GM21381 (cell line): Measurements from ENCODE around the gene CHRFAM7A.
"Not testable (repeated sequence)": the region's sequence is repeated elsewhere in the genome, so short reads cannot be mapped to it uniquely, and the experiment has no call there.

Experiments used
- ATAC-seq: cut with Tn5 transposase; IDR thresholded peaks from one replicate; pipeline ENCODE4 v1.9.1; 2021; ENCODE audit warnings: mild to moderate bottlenecking, moderate library complexity; ENCODE audit not compliant: unreplicated experiment

The CHRFAM7A gene

DNA sequence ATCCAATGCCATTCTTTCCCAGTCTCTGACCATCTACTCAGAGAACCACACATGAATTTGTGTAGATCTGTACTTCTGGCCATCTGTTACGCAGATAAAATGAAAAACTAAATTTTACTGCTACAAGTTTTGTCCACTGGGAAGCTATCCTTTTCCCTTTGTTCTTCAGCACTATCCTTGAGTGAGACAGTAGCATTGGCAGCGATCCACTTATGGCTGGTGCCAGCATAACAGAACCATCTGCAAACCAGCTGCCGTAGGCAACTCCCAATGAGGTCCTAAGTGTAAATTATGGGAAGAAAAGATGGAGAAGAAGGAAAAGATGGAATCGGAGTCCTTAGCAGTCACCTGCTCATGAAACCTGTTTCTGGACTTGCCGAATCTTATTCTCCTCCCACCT, 72.3 kb downstream of the CHRFAM7A start:
- not testable (repeated sequence) for ATAC-seq

DNA sequence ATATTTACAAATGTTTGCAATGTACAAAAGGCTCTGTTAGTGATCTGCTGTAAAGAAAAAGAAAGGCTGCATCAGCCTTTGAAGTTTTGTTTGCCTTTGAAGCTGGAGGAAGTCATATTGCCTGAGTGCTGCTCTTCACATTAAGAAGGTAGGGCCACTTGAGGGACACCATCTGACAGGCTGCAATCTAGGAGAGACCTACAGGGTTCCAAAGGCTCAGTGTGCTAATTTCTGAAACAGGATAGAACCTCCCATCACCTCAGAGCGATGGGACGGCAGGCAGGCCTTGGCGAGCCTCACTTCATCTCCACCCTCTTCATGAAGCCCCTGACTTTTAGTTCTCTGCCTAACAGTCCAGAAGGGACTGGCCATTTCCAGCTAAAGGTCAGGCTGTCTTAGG, 77.6 kb downstream of the CHRFAM7A start:
- not testable (repeated sequence) for ATAC-seq

DNA sequence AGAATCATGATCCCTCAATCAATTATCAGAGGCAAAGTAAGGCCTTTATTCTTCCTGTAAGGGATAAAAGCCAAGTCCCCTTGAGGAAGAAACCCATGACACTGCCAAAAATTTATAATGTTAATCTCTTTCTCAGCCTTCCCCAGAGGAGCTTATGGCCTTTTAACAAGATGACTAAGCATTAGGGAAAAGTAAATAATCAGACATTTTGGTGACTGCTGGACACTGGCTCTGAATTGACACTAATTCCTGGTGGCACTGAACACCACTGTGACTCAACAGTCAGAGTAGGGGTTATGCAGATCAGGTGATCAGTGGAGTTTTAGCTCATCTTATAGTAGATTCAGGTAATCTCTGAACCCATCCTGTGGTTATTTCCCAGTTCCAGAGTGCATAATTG, 82.8 kb downstream of the CHRFAM7A start:
- ATAC-seq = not testable (repeated sequence)
